HEK293T (cell line): Measurements from ENCODE around the gene HYPK.

Experiments
- BHLHE40 ChIP-seq: fragments of 450-650 bp; IDR thresholded peaks from 2 replicates; pipeline ENCODE4 v1.6.1; 2016; ENCODE audit warnings: mild to moderate bottlenecking, moderate library complexity, borderline replicate concordance
- FOXA1 ChIP-seq: fragments of 450-650 bp; IDR thresholded peaks from 2 replicates; pipeline ENCODE4 v1.6.1; 2016; ENCODE audit warnings: mild to moderate bottlenecking
- FOXK2 ChIP-seq: fragments of 450-650 bp; IDR thresholded peaks from 2 replicates; pipeline ENCODE4 v1.6.1; 2016; ENCODE audit warnings: mild to moderate bottlenecking
- NFRKB ChIP-seq: fragments of 450-650 bp; IDR thresholded peaks from 2 replicates; pipeline ENCODE4 v1.6.1; 2016; ENCODE audit warnings: mild to moderate bottlenecking, moderate library complexity
- SP1 ChIP-seq: fragments of 450-650 bp; IDR thresholded peaks from 2 replicates; pipeline ENCODE4 v1.6.1; 2017
- SUZ12 ChIP-seq: fragments of 450-650 bp; IDR thresholded peaks from 2 replicates; pipeline ENCODE4 v1.6.1; 2016; ENCODE audit warnings: mild to moderate bottlenecking
- TARDBP ChIP-seq: fragments of 450-650 bp; IDR thresholded peaks from 2 replicates; pipeline ENCODE4 v1.6.1; 2016

DNA sequence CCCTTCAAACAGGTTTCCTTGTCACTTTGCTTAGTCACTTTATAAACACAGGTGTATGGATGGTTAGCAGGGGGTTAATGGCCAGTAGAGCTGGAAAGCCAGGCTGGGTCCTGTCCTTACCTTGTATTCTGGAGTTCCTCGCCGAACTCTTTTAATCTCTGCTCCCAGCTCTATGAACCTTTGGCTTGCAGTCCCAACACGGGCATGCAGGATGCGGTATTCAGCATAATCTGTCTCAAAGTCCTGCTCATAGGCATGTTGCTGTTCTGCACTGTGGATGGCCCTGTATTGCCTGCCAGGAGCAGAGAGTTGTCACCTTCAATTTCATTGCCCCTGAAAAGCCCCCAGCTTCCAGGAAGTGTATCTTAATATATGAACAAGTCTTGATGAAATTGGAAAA is 26.3 kb upstream of the HYPK start:
- TF ChIP-seq BHLHE40 = no peak
- TF ChIP-seq SP1 = no peak
- no peak for TF ChIP-seq TARDBP
- TF ChIP-seq SUZ12 = no peak
- TF ChIP-seq FOXK2 = no peak
- no peak for TF ChIP-seq FOXA1
- no peak for TF ChIP-seq NFRKB
